Measurements from ENCODE around the gene MAPKAPK3.

The MAPKAPK3 gene

DNA sequence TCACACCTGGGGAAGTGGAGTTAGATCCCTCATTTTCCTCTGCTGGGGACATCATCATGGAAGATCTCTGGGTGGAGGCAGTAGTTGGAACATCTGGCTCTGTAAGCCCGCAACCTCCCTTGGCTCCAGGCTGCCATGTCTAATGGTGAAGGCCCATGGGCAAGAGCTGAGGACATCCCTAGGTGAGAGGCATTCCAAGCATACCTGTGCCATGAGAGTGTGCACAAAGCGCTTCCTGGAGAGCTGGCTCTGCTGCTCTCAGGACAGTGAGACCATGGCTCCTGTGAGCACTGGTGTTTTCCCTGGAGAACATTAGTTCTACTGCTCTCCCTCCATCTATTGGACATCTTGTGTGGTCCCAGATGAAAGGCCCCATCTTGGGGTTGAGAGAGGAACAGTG, 7.7 kb downstream of the MAPKAPK3 start:
- TF ChIP-seq, protein P1, sequence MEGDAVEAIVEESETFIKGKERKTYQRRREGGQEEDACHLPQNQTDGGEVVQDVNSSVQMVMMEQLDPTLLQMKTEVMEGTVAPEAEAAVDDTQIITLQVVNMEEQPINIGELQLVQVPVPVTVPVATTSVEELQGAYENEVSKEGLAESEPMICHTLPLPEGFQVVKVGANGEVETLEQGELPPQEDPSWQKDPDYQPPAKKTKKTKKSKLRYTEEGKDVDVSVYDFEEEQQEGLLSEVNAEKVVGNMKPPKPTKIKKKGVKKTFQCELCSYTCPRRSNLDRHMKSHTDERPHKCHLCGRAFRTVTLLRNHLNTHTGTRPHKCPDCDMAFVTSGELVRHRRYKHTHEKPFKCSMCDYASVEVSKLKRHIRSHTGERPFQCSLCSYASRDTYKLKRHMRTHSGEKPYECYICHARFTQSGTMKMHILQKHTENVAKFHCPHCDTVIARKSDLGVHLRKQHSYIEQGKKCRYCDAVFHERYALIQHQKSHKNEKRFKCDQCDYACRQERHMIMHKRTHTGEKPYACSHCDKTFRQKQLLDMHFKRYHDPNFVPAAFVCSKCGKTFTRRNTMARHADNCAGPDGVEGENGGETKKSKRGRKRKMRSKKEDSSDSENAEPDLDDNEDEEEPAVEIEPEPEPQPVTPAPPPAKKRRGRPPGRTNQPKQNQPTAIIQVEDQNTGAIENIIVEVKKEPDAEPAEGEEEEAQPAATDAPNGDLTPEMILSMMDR (conservative IDR thresholded peaks at IDR 0.05; ENCODE audit: low read depth, low read length), result no peak
- Histone ChIP-seq H3K36me3 (ENCODE audit: insufficient read depth) (no peaks in the 10 kb centered on the region), H4K20me1 (ENCODE audit: insufficient read depth) (no peaks in the 10 kb centered on the region), H2AFZ (ENCODE audit: low read depth) (no peak overlapping the region), H3K79me2 (ENCODE audit: insufficient read depth, low read depth) (no peaks in the 10 kb centered on the region), H3K27ac (no peak overlapping the region), H3K4me2 (no peak overlapping the region), H3K4me3 (IDR thresholded peaks at IDR 0.05; ENCODE audit: insufficient read depth, low read depth, low read length) (no peak overlapping the region), H3K9ac (no peak overlapping the region), H3K4me1 (ENCODE audit: low read depth, poor library complexity, severe bottlenecking) (peaks cover 16% of the 10 kb centered on the region), H3K27me3 (ENCODE audit: insufficient read depth, low read depth) (no peaks in the 10 kb centered on the region)

DNA sequence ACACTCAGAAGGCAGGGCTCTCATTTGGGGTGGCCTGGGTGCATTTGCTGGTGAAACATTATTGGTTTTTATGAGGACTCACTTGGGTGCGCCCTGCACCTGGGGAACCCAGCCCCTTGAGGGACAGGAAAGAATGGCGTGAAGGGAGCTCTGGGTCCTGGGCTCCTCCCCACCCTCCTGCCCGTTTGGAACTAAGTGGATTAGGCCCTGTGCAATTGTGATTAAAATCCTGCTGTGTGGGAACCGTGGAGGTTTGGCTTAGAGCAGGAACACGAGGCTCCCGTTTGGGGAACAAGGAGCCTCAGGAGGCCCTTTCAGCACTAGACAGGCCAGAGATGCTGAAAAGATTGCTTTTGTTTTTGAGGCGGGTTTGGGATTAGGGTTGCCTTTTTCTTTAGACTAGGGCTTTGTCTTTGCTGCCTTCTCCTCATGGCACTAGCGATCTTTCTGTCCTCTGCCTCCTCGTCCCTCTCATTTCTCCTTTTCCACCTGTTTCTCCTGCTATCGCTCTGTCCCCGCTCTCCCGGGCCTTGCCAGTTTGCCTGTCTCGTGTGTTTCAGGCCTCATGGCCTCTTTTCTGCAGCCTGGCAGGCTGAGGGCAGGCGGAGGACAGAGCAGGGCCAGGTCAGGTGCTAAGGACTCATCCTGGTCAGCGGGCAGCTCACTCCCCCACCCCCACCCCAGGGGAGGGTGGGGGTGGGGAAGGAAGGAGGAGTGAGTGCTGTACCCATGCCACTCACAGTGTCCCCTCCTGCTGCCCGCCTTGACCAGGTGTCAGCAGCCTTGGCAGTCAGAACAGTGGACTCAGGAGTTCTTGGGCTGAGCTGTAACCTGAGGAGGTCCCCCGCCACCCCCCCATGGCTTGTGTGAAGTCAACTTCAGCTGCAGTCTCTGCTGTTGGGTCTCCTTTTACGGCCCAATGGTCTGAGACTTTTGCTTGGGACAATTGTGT, 8.6 kb downstream of the MAPKAPK3 start:
- Histone ChIP-seq H3K9ac (no peak overlapping the region), H3K36me3 (ENCODE audit: insufficient read depth) (no peaks in the 10 kb centered on the region), H4K20me1 (ENCODE audit: insufficient read depth) (no peaks in the 10 kb centered on the region), H3K4me3 (IDR thresholded peaks at IDR 0.05; ENCODE audit: insufficient read depth, low read depth, low read length) (no peak overlapping the region), H3K4me2 (no peak overlapping the region), H3K27me3 (ENCODE audit: insufficient read depth, low read depth) (no peaks in the 10 kb centered on the region), H2AFZ (ENCODE audit: low read depth) (no peak overlapping the region), H3K4me1 (ENCODE audit: low read depth, poor library complexity, severe bottlenecking) (peaks cover 16% of the 10 kb centered on the region), H3K79me2 (ENCODE audit: insufficient read depth, low read depth) (no peaks in the 10 kb centered on the region), H3K27ac (no peak overlapping the region)
- TF ChIP-seq, protein P1 (conservative IDR thresholded peaks at IDR 0.05; ENCODE audit: low read depth, low read length), result no peak

DNA sequence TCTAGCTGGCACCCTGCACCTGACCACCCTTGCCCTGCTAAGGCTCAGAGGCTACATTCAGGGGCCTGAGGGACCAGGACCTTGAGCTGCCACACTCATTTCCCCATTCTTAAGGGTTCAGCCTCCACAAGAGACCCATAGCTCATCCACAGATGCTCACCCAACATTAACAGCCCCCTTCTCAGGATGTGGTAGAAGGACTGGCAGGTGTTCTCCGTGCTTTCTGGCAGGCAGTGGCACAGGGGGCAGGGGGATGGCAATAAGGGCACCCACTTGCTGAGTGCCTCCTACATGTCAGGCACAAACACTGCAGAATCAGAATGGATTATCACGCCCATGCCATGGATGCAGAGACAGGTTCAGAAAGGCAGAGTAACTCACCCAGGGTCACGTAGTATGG, 9.4 kb downstream of the MAPKAPK3 start:
- no peak overlapping the region for H2AFZ ChIP-seq (ENCODE audit: low read depth)
- no peaks in the 10 kb centered on the region for H3K36me3 ChIP-seq (ENCODE audit: insufficient read depth)
- no peaks in the 10 kb centered on the region for H3K79me2 ChIP-seq (ENCODE audit: insufficient read depth, low read depth)
- H3K9ac ChIP-seq, result no peak overlapping the region
- peaks cover 16% of the 10 kb centered on the region for H3K4me1 ChIP-seq (ENCODE audit: low read depth, poor library complexity, severe bottlenecking)
- no peak overlapping the region for H3K4me3 ChIP-seq (IDR thresholded peaks at IDR 0.05; ENCODE audit: insufficient read depth, low read depth, low read length)
- no peaks in the 10 kb centered on the region for H3K27me3 ChIP-seq (ENCODE audit: insufficient read depth, low read depth)
- H3K4me2 ChIP-seq, result no peak overlapping the region
- no peaks in the 10 kb centered on the region for H4K20me1 ChIP-seq (ENCODE audit: insufficient read depth)
- TF ChIP-seq, protein P1 (conservative IDR thresholded peaks at IDR 0.05; ENCODE audit: low read depth, low read length), result no peak
- no peak overlapping the region for H3K27ac ChIP-seq

DNA sequence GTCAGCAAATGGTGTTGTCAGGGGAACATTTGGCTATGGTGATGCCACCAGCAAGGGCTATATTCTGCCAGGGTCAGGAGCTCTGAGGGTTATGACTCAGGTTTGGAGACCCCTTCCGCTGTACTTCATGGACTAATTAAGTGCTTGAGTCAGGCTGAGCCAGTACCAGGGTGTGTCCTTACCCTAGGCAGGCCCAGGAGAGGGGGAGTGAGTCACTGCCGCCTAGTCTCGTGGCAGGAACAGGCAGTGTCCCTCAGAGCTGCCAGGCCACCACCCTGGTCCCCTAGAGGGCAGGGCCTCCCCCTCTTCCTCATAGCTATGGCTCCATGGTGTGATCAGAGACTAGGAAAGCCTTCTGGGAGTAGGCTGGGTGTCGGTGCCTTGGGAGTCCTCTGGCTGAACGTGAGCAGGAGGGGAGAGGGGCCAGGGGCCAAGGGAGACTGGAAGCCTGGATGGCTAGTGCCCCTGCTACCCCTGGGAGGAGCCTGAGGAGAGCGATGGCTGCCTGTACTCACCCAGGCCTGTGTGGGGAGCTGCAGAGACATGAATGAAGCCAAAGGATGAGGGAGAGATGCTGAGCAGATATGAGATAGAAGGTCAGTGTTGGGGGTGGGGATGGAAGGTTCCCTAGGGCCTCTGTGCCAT, 10.6 kb downstream of the MAPKAPK3 start:
- H3K79me2 ChIP-seq (ENCODE audit: insufficient read depth, low read depth), result no peaks in the 10 kb centered on the region
- TF ChIP-seq, protein P1 (conservative IDR thresholded peaks at IDR 0.05; ENCODE audit: low read depth, low read length), result no peak

More for the DNA sequence above, 10.6 kb downstream of the MAPKAPK3 start:
- H4K20me1 ChIP-seq (ENCODE audit: insufficient read depth), result no peaks in the 10 kb centered on the region
- peaks cover 16% of the 10 kb centered on the region for H3K4me1 ChIP-seq (ENCODE audit: low read depth, poor library complexity, severe bottlenecking)
- no peak overlapping the region for H3K9ac ChIP-seq
- H3K27me3 ChIP-seq (ENCODE audit: insufficient read depth, low read depth), result no peaks in the 10 kb centered on the region
- no peak overlapping the region for H3K27ac ChIP-seq
- H2AFZ ChIP-seq (ENCODE audit: low read depth), result no peak overlapping the region
- no peak overlapping the region for H3K4me3 ChIP-seq (IDR thresholded peaks at IDR 0.05; ENCODE audit: insufficient read depth, low read depth, low read length)
- no peaks in the 10 kb centered on the region for H3K36me3 ChIP-seq (ENCODE audit: insufficient read depth)
- H3K4me2 ChIP-seq, result no peak overlapping the region

Data from KMS-11 (cell line).